CD4-positive, alpha-beta T cell (primary cell): Measurements from ENCODE around the gene AUTS2. TPM values are rescaled to one million over a fixed set of nuclear protein-coding genes. Genes with fewer than 3 reads are reported as not detected.

ENCODE experiments used
- ATAC-seq: fragments of 200-7000 bp; cut with Tn5 transposase; one replicate; pipeline ENCODE4 v1.10.0; 2022; ENCODE audit warnings: mild to moderate bottlenecking; ENCODE audit not compliant: poor library complexity
- CTCF ChIA-PET: fragments of 350-600 bp; sonication (Branson Sonifier 250); formaldehyde crosslinking; loops from one replicate; lab custom pipeline; 2021; ENCODE audit warnings: antibody characterized with exemption, inconsistent platforms; lab: Charles Lee
- POLR2A ChIA-PET: fragments of 350-600 bp; sonication (Branson Sonifier 250); formaldehyde crosslinking; loops from one replicate; lab custom pipeline; 2021; ENCODE audit warnings: antibody characterized with exemption, inconsistent platforms; lab: Charles Lee
- DNase-seq, 14 experiments: peaks; one replicate each; pipeline ENCODE4 v3.0.0-alpha.2; 2013 to 2020; ENCODE audit warnings: mixed read lengths in 2 of 14
- H3K27ac ChIP-seq, 2 donors: one replicate each; pipeline versions ENCODE4 v1.5.1 to v1.7.0; 2013; ENCODE audit warnings: low read length in 2 of 2, low read depth in 1 of 2, mild to moderate bottlenecking in 1 of 2
- H3K27me3 ChIP-seq, 2 experiments: 1 replicate in 1 of 2; 2 replicates in 1 of 2; pipeline versions ENCODE4 v1.6.1 to v1.7.0; 2013; ENCODE audit warnings: low read length in 2 of 2, control low read depth in 1 of 2, mild to moderate bottlenecking in 1 of 2, moderate library complexity in 1 of 2; ENCODE audit not compliant: insufficient read depth in 2 of 2, control insufficient read depth in 1 of 2
- H3K36me3 ChIP-seq: one replicate; pipeline ENCODE4 v1.6.1; 2013; ENCODE audit warnings: low read length, control low read depth; ENCODE audit not compliant: insufficient read depth
- H3K4me1 ChIP-seq: one replicate; pipeline ENCODE4 v1.6.1; 2013; ENCODE audit warnings: low read length, control low read depth; ENCODE audit not compliant: insufficient read depth
- H3K4me3 ChIP-seq: one replicate; pipeline ENCODE4 v1.5.1; 2013; ENCODE audit warnings: mild to moderate bottlenecking, low read length, moderate library complexity
- H3K9me3 ChIP-seq, 2 experiments: 1 replicate in 1 of 2; 2 replicates in 1 of 2; pipeline versions ENCODE4 v1.6.1 to v1.7.0; 2013; ENCODE audit warnings: low read length in 2 of 2, mild to moderate bottlenecking in 2 of 2, control low read depth in 1 of 2, moderate library complexity in 1 of 2; ENCODE audit not compliant: control insufficient read depth in 1 of 2, insufficient read depth in 1 of 2
- H3K27ac Mint-ChIP-seq: one replicate; pipeline ENCODE4 v1.8.0; 2020; ENCODE audit warnings: mixed read lengths
- H3K27me3 Mint-ChIP-seq: one replicate; pipeline ENCODE4 v1.8.0; 2021; ENCODE audit warnings: mixed read lengths
- H3K36me3 Mint-ChIP-seq: one replicate; pipeline ENCODE4 v1.8.0; 2021; ENCODE audit warnings: low read depth, mixed read lengths
- H3K4me1 Mint-ChIP-seq: one replicate; pipeline ENCODE4 v1.8.0; 2021; ENCODE audit warnings: low read depth, mixed read lengths
- H3K4me3 Mint-ChIP-seq: one replicate; pipeline ENCODE4 v1.8.0; 2020; ENCODE audit warnings: mild to moderate bottlenecking, mixed read lengths
- H3K9me3 Mint-ChIP-seq: one replicate; pipeline ENCODE4 v1.8.0; 2020; ENCODE audit warnings: mixed read lengths
- CTCF ChIP-seq: fragments of 200-600 bp; IDR thresholded peaks from one replicate; pipeline ENCODE4 v1.8.0; 2022; ENCODE audit warnings: antibody characterized with exemption, mild to moderate bottlenecking
- intact Hi-C, 2 experiments: fragments of 100-400 bp; cut with DNase I in 1 of 2; cut with micrococcal nuclease in 1 of 2; formaldehyde crosslinking; loops; one replicate each; pipeline versions ENCODE4 v1.15.1 to v1.9.0; 2023 to 2025; cut with DNase I, micrococcal nuclease
- total RNA-seq, 174 experiments: library from RNA in 2 of 174; stranded (reverse) in 2 of 174; gene quantifications; one replicate each; pipeline ENCODE4 v1.2.3 and lab custom pipeline; 2021 to 2026

Gene AUTS2
- total RNA-seq, 2 experiments from 2014 or later = 43.6 to 47.6 TPM

GRCh38 chr7:70266186-70266585 is 667.9 kb downstream of the AUTS2 start:
- H3K4me3 Mint-ChIP-seq = no peak overlapping the region

GRCh38 chr7:70267381-70268120 is 669.3 kb downstream of the AUTS2 start:
- no peak overlapping the region for H3K4me3 Mint-ChIP-seq
- H3K27ac ChIP-seq = no peak overlapping the region
- no peaks in the 10 kb centered on the region for H3K4me1 ChIP-seq
- no peak for TF ChIP-seq CTCF
- POLR2A ChIA-PET = no interaction called here
- no peaks in the 10 kb centered on the region for H3K27me3 ChIP-seq
- H3K36me3 Mint-ChIP-seq = no peaks in the 10 kb centered on the region
- no peak for ATAC-seq
- DNase-seq = no peak
- H3K4me1 Mint-ChIP-seq = no peaks in the 10 kb centered on the region
- H3K27me3 Mint-ChIP-seq = no peaks in the 10 kb centered on the region
- no peak overlapping the region for H3K27ac Mint-ChIP-seq
- no peak overlapping the region for H3K4me3 ChIP-seq
- H3K36me3 ChIP-seq = no peaks in the 10 kb centered on the region
- no peaks in the 10 kb centered on the region for H3K9me3 Mint-ChIP-seq
- no peaks in the 10 kb centered on the region for H3K9me3 ChIP-seq
- CTCF ChIA-PET = no interaction called here
- intact Hi-C loops = loop anchor here in 1 of 2 experiments (10.0 kb wide), 1 partner anchor 57 kb away; no protein-coding TSS in a partner anchor

More at GRCh38 chr7:70266186-70266585, 667.9 kb downstream of the AUTS2 start:
- no peaks in the 10 kb centered on the region for H3K36me3 ChIP-seq
- intact Hi-C loops = loop anchor here in 1 of 2 experiments (10.0 kb wide), 1 partner anchor 59 kb away; no protein-coding TSS in a partner anchor
- no peak for TF ChIP-seq CTCF
- H3K27me3 ChIP-seq = no peaks in the 10 kb centered on the region
- POLR2A ChIA-PET = no interaction called here
- CTCF ChIA-PET = no interaction called here
- Mint-ChIP-seq H3K36me3 (no peaks in the 10 kb centered on the region), H3K9me3 (no peaks in the 10 kb centered on the region), H3K27me3 (no peaks in the 10 kb centered on the region), H3K4me1 (no peaks in the 10 kb centered on the region), H3K27ac (no peak overlapping the region)
- no peak overlapping the region for H3K4me3 ChIP-seq
- no peak for ATAC-seq
- H3K9me3 ChIP-seq = no peaks in the 10 kb centered on the region
- no peak overlapping the region for H3K27ac ChIP-seq
- DNase-seq = no peak
- H3K4me1 ChIP-seq = no peaks in the 10 kb centered on the region

GRCh38 chr7:70268179-70268578 is 669.9 kb downstream of the AUTS2 start:
- ChIA-PET POLR2A (no interaction called here), CTCF (no interaction called here)
- Mint-ChIP-seq H3K4me3 (no peak overlapping the region), H3K27ac (no peak overlapping the region), H3K27me3 (no peaks in the 10 kb centered on the region), H3K4me1 (no peaks in the 10 kb centered on the region), H3K9me3 (no peaks in the 10 kb centered on the region), H3K36me3 (no peaks in the 10 kb centered on the region)
- Histone ChIP-seq H3K36me3 (no peaks in the 10 kb centered on the region), H3K4me1 (no peaks in the 10 kb centered on the region), H3K27me3 (no peaks in the 10 kb centered on the region), H3K9me3 (no peaks in the 10 kb centered on the region), H3K27ac (no peak overlapping the region), H3K4me3 (no peak overlapping the region)
- intact Hi-C loops = loop anchor here in 1 of 2 experiments (10.0 kb wide), 1 partner anchor 57 kb away; no protein-coding TSS in a partner anchor
- no peak for TF ChIP-seq CTCF
- no peak for ATAC-seq
- no peak for DNase-seq
